Hepatocyte (in vitro differentiated cells): Measurements from ENCODE around the gene MGAT5. TPM values are rescaled to one million over a fixed set of nuclear protein-coding genes. Genes with fewer than 3 reads are reported as not detected.

ENCODE experiments used
- DNase-seq: peaks from one replicate; pipeline ENCODE4 v3.0.0-alpha.2; 2016; ENCODE audit warnings: low spot score
- H2AFZ ChIP-seq: fragments of 200-600 bp; sonication (generic); 2 replicates; pipeline ENCODE4 v1.6.0; 2016; ENCODE audit warnings: antibody characterized with exemption, mild to moderate bottlenecking
- H3K27ac ChIP-seq: fragments of 200-600 bp; sonication (generic); 2 replicates; pipeline ENCODE4 v1.5.1; 2016; ENCODE audit warnings: mild to moderate bottlenecking
- H3K27me3 ChIP-seq: fragments of 200-600 bp; sonication (generic); 2 replicates; pipeline ENCODE4 v1.6.1; 2016
- H3K36me3 ChIP-seq: fragments of 200-600 bp; sonication (generic); replicated peaks from 2 replicates; pipeline ENCODE4 v1.5.1; 2016; ENCODE audit warnings: low read depth; ENCODE audit not compliant: insufficient read depth
- H3K4me1 ChIP-seq: fragments of 200-600 bp; sonication (generic); 2 replicates; pipeline ENCODE4 v1.5.1; 2016; ENCODE audit warnings: mild to moderate bottlenecking, moderate library complexity; ENCODE audit not compliant: insufficient read depth
- H3K4me2 ChIP-seq: fragments of 200-600 bp; sonication (generic); 2 replicates; pipeline ENCODE4 v1.6.0; 2016
- H3K4me3 ChIP-seq: fragments of 200-600 bp; sonication (generic); 2 replicates; pipeline ENCODE4 v1.5.1; 2016; ENCODE audit warnings: mild to moderate bottlenecking
- H3K79me2 ChIP-seq: fragments of 200-600 bp; sonication (generic); 2 replicates; pipeline ENCODE4 v1.6.0; 2017; ENCODE audit warnings: mild to moderate bottlenecking
- H3K9me2 ChIP-seq: fragments of 200-600 bp; sonication (generic); replicated peaks from 2 replicates; pipeline ENCODE4 v1.6.0; 2017; ENCODE audit warnings: mild to moderate bottlenecking; ENCODE audit not compliant: insufficient read depth
- H3K9me3 ChIP-seq: fragments of 200-600 bp; sonication (generic); 2 replicates; pipeline ENCODE4 v1.5.1; 2016; ENCODE audit warnings: low read depth, mild to moderate bottlenecking
- H4K20me1 ChIP-seq: fragments of 200-600 bp; sonication (generic); 2 replicates; pipeline ENCODE4 v1.6.0; 2016; ENCODE audit warnings: mild to moderate bottlenecking; ENCODE audit not compliant: insufficient read depth, poor library complexity, severe bottlenecking
- CTCF ChIP-seq: fragments of 200-600 bp; sonication (generic); IDR thresholded peaks from 2 replicates; pipeline ENCODE4 v1.5.1; 2016; ENCODE audit warnings: antibody characterized with exemption, mild to moderate bottlenecking; ENCODE audit not compliant: poor library complexity
- EZH2 ChIP-seq: fragments of 200-600 bp; sonication (generic); IDR thresholded peaks from 2 replicates; pipeline ENCODE4 v1.6.1; 2016; ENCODE audit warnings: antibody characterized with exemption, mild to moderate bottlenecking, borderline replicate concordance
- EZH2phosphoT487 ChIP-seq: fragments of 200-600 bp; sonication (generic); IDR thresholded peaks from one replicate; pipeline ENCODE4 v1.6.1; 2018; ENCODE audit warnings: antibody characterized with exemption, mild to moderate bottlenecking, low read depth, moderate library complexity; ENCODE audit not compliant: unreplicated experiment, severe bottlenecking
- WGBS: methylation state at CpG from one replicate; pipeline ENCODE4 v1.1.6; 2016; ENCODE audit warnings: low lambda C conversion rate; ENCODE audit errors: missing lambda C conversion rate; 5-methylcytosine and 5-hydroxymethylcytosine counted together
- polyA plus RNA-seq: library from polyadenylated mRNA; unstranded; fragments of >200 nt; fragmentation: Nextera tagmentation; extraction: Ambion mirVana; gene quantifications from 2 replicates; pipeline ENCODE4 v1.2.1, GENCODE V29; 2016
- total RNA-seq: library from RNA; depleted of rRNA; stranded (reverse); fragments of >200 nt; gene quantifications from 2 replicates; pipeline ENCODE4 v1.2.3, GENCODE V29; 2014

The MGAT5 gene
- total and polyA plus RNA-seq, 2 experiments from 2014 or later, result 9.1 to 30.2 TPM

GRCh38 chr2:134218414-134218813, 35.5 kb upstream of the MGAT5 start:
- Histone ChIP-seq H4K20me1 (peaks cover 4% of the 10 kb centered on the region), H3K27ac (no peak overlapping the region), H3K27me3 (no peaks in the 10 kb centered on the region), H3K4me1 (no peaks in the 10 kb centered on the region), H3K36me3 (no peaks in the 10 kb centered on the region), H3K4me3 (no peak overlapping the region), H3K9me2 (no peaks in the 10 kb centered on the region), H2AFZ (no peak overlapping the region), H3K9me3 (no peaks in the 10 kb centered on the region), H3K4me2 (no peak overlapping the region), H3K79me2 (peaks cover 60% of the 10 kb centered on the region)
- TF ChIP-seq EZH2phosphoT487, result no peak
- TF ChIP-seq EZH2, result no peak
- no peak for TF ChIP-seq CTCF
- WGBS, result 92% methylated on average over 3 of the region's 3 CpGs
- DNase-seq, result no peak

GRCh38 chr2:134218930-134219658, 34.8 kb upstream of the MGAT5 start:
- no peak overlapping the region for H3K27ac ChIP-seq
- no peaks in the 10 kb centered on the region for H3K27me3 ChIP-seq
- TF ChIP-seq EZH2phosphoT487 (no peak), CTCF (no peak), EZH2 (no peak)
- no peaks in the 10 kb centered on the region for H3K4me1 ChIP-seq
- no peak overlapping the region for H3K4me2 ChIP-seq
- no peaks in the 10 kb centered on the region for H3K9me2 ChIP-seq
- H3K4me3 ChIP-seq, result no peak overlapping the region
- H3K36me3 ChIP-seq, result no peaks in the 10 kb centered on the region
- no peak overlapping the region for H2AFZ ChIP-seq
- 73% methylated on average over 9 of the region's 9 CpGs for WGBS
- H3K79me2 ChIP-seq, result peaks cover 64% of the 10 kb centered on the region
- H4K20me1 ChIP-seq, result peaks cover 4% of the 10 kb centered on the region
- peak; percentile 26 for DNase-seq
- H3K9me3 ChIP-seq, result no peaks in the 10 kb centered on the region

GRCh38 chr2:134220344-134220974, 33.4 kb upstream of the MGAT5 start:
- no peak for TF ChIP-seq EZH2
- Histone ChIP-seq H3K4me2 (no peak overlapping the region), H3K27ac (no peak overlapping the region), H3K36me3 (no peaks in the 10 kb centered on the region), H3K9me2 (no peaks in the 10 kb centered on the region), H3K4me1 (no peaks in the 10 kb centered on the region), H3K27me3 (no peaks in the 10 kb centered on the region), H3K9me3 (no peaks in the 10 kb centered on the region), H3K79me2 (peaks cover 61% of the 10 kb centered on the region), H4K20me1 (peaks cover 4% of the 10 kb centered on the region), H3K4me3 (no peak overlapping the region), H2AFZ (no peak overlapping the region)
- WGBS, result 82% methylated on average over 7 of the region's 7 CpGs
- no peak for DNase-seq

- Histone ChIP-seq H3K4me3 (no peak overlapping the region), H3K9me2 (no peaks in the 10 kb centered on the region), H3K79me2 (peaks cover 57% of the 10 kb centered on the region), H3K36me3 (no peaks in the 10 kb centered on the region), H3K27me3 (no peaks in the 10 kb centered on the region), H3K9me3 (no peaks in the 10 kb centered on the region), H3K27ac (no peak overlapping the region), H4K20me1 (no peaks in the 10 kb centered on the region), H2AFZ (no peak overlapping the region), H3K4me2 (no peak overlapping the region), H3K4me1 (no peaks in the 10 kb centered on the region)
- 31% methylated on average over 3 of the region's 3 CpGs for WGBS
- no peak for TF ChIP-seq EZH2
- TF ChIP-seq CTCF, result no peak
- no peak for TF ChIP-seq EZH2phosphoT487
- no peak for DNase-seq
These were observed 29.9 kb upstream of the MGAT5 start for GRCh38 chr2:134224005-134224404.
